Esophagus muscularis mucosa (tissue), 4 donors: ENCODE measurements around the gene EPHB2.

Experiments
- EP300 ChIP-seq: sonication (generic); formaldehyde crosslinking; IDR thresholded peaks from one replicate; pipeline ENCODE4 v1.6.1; 2017; ENCODE audit warnings: antibody characterized with exemption
- POLR2A ChIP-seq: fragments of 450-650 bp; IDR thresholded peaks from one replicate; pipeline ENCODE4 v1.6.1; 2017; ENCODE audit warnings: antibody characterized with exemption, moderate library complexity, mild to moderate bottlenecking, low read depth
- POLR2AphosphoS5 ChIP-seq, 2 donors: sonication (generic); formaldehyde crosslinking; IDR thresholded peaks; one replicate each; pipeline ENCODE4 v1.6.1; 2017; ENCODE audit warnings: antibody characterized with exemption in 2 of 2
- TF ChIP-seq, protein P1 (sequence below), 3 experiments: fragments of 200-600 bp in 2 of 3; fragments of 450-650 bp in 1 of 3; sonication (generic) in 2 of 3; IDR thresholded peaks; one replicate each; pipeline ENCODE4 v1.5.1; 2017 to 2019; ENCODE audit warnings: antibody characterized with exemption in 3 of 3, mild to moderate bottlenecking in 2 of 3, moderate library complexity in 1 of 3

- TF ChIP-seq, protein P1, sequence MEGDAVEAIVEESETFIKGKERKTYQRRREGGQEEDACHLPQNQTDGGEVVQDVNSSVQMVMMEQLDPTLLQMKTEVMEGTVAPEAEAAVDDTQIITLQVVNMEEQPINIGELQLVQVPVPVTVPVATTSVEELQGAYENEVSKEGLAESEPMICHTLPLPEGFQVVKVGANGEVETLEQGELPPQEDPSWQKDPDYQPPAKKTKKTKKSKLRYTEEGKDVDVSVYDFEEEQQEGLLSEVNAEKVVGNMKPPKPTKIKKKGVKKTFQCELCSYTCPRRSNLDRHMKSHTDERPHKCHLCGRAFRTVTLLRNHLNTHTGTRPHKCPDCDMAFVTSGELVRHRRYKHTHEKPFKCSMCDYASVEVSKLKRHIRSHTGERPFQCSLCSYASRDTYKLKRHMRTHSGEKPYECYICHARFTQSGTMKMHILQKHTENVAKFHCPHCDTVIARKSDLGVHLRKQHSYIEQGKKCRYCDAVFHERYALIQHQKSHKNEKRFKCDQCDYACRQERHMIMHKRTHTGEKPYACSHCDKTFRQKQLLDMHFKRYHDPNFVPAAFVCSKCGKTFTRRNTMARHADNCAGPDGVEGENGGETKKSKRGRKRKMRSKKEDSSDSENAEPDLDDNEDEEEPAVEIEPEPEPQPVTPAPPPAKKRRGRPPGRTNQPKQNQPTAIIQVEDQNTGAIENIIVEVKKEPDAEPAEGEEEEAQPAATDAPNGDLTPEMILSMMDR (IDR thresholded peaks at IDR 0.05), result no peak
- TF ChIP-seq POLR2A, result no peak
- no peak for TF ChIP-seq POLR2AphosphoS5 (IDR thresholded peaks at IDR 0.05)
- TF ChIP-seq EP300, result no peak
These were observed 38.6 kb upstream of the EPHB2 start for GRCh38 chr1:22671999-22672398.
